ENCODE measurements around the gene SPINT3.

SPINT3 gene

GRCh38 chr20:45509091-45509490 lies 6.3 kb downstream of the SPINT3 start:
- TF ChIP-seq EP300 (IDR thresholded peaks at IDR 0.05; ENCODE audit: borderline replicate concordance) (no peak), CREB1 (IDR thresholded peaks at IDR 0.05; ENCODE audit: low read depth) (no peak), RAD21 (IDR thresholded peaks at IDR 0.05; ENCODE audit: low read depth) (no peak), USF1 (IDR thresholded peaks at IDR 0.05) (no peak), ZBTB7A (IDR thresholded peaks at IDR 0.05; ENCODE audit: low read depth) (no peak), MAX (IDR thresholded peaks at IDR 0.05) (no peak), CEBPB (IDR thresholded peaks at IDR 0.05) (no peak), TAF1 (IDR thresholded peaks at IDR 0.05; ENCODE audit: low read depth) (no peak)

GRCh38 chr20:45508068-45508886 lies 7.1 kb downstream of the SPINT3 start:
- no peak for TF ChIP-seq ZBTB7A (IDR thresholded peaks at IDR 0.05; ENCODE audit: low read depth)
- no peak for TF ChIP-seq EP300 (IDR thresholded peaks at IDR 0.05; ENCODE audit: borderline replicate concordance)
- no peak for TF ChIP-seq TAF1 (IDR thresholded peaks at IDR 0.05; ENCODE audit: low read depth)
- no peak for TF ChIP-seq TEAD4 (IDR thresholded peaks at IDR 0.05)
- TF ChIP-seq CREB1 (IDR thresholded peaks at IDR 0.05; ENCODE audit: low read depth), result no peak
- no peak for TF ChIP-seq REST (IDR thresholded peaks at IDR 0.05; ENCODE audit: low read depth)
- no peak for TF ChIP-seq MAX (IDR thresholded peaks at IDR 0.05)
- TF ChIP-seq YY1 (IDR thresholded peaks at IDR 0.05; ENCODE audit: low read depth), result no peak
- TF ChIP-seq FOXM1 (IDR thresholded peaks at IDR 0.05; ENCODE audit: borderline replicate concordance, low read depth), result no peak

GRCh38 chr20:45507011-45507820 lies 8.2 kb downstream of the SPINT3 start:
- no peak for TF ChIP-seq MAX (IDR thresholded peaks at IDR 0.05)

GRCh38 chr20:45506398-45506797 lies 9.0 kb downstream of the SPINT3 start:
- TF ChIP-seq TAF1 (IDR thresholded peaks at IDR 0.05; ENCODE audit: low read depth) (no peak), TCF12 (IDR thresholded peaks at IDR 0.05; ENCODE audit: low read depth) (no peak), TEAD4 (IDR thresholded peaks at IDR 0.05) (no peak), ZBTB7A (IDR thresholded peaks at IDR 0.05; ENCODE audit: low read depth) (no peak), CREB1 (IDR thresholded peaks at IDR 0.05; ENCODE audit: low read depth) (no peak), EGR1 (IDR thresholded peaks at IDR 0.05) (no peak), YY1 (IDR thresholded peaks at IDR 0.05; ENCODE audit: low read depth) (no peak), MAX (IDR thresholded peaks at IDR 0.05) (no peak), CEBPB (IDR thresholded peaks at IDR 0.05) (no peak)

GRCh38 chr20:45503403-45503802 lies 12.0 kb downstream of the SPINT3 start:
- TF ChIP-seq REST (IDR thresholded peaks at IDR 0.05; ENCODE audit: low read depth) (no peak), EP300 (IDR thresholded peaks at IDR 0.05; ENCODE audit: borderline replicate concordance) (no peak), CEBPB (IDR thresholded peaks at IDR 0.05) (no peak), TAF1 (IDR thresholded peaks at IDR 0.05; ENCODE audit: low read depth) (no peak), TEAD4 (IDR thresholded peaks at IDR 0.05) (no peak), CREB1 (IDR thresholded peaks at IDR 0.05; ENCODE audit: low read depth) (no peak), EGR1 (IDR thresholded peaks at IDR 0.05) (no peak), RAD21 (IDR thresholded peaks at IDR 0.05; ENCODE audit: low read depth) (no peak), USF1 (IDR thresholded peaks at IDR 0.05) (no peak), ZBTB7A (IDR thresholded peaks at IDR 0.05; ENCODE audit: low read depth) (no peak), YY1 (IDR thresholded peaks at IDR 0.05; ENCODE audit: low read depth) (no peak), FOXM1 (IDR thresholded peaks at IDR 0.05; ENCODE audit: borderline replicate concordance, low read depth) (no peak), TCF12 (IDR thresholded peaks at IDR 0.05; ENCODE audit: low read depth) (no peak), NFIC (IDR thresholded peaks at IDR 0.05) (no peak), MAX (IDR thresholded peaks at IDR 0.05) (no peak)

All from Ishikawa (cell line).